OCI-LY3 (cell line): ENCODE results near the gene LAMA3.

ENCODE experiments used
- H2AFZ ChIP-seq: fragments of 200-600, 300-600 bp; shearing (Covaris generic); 2 replicates; pipeline ENCODE4 v1.6.0; 2014; ENCODE audit warnings: antibody characterized with exemption, low read depth, low read length
- H3K27ac ChIP-seq: fragments of 200-600, 300-600 bp; sonication (generic); 2 replicates; pipeline ENCODE4 v1.5.1; 2014; ENCODE audit warnings: mild to moderate bottlenecking, low read length, moderate library complexity, mixed read lengths
- H3K27me3 ChIP-seq: fragments of 200-600, 300-600 bp; sonication (generic); 2 replicates; pipeline ENCODE4 v1.6.1; 2014; ENCODE audit warnings: low read depth, low read length, mixed read lengths
- H3K36me3 ChIP-seq: fragments of 200-600, 300-600 bp; sonication (generic); replicated peaks from 2 replicates; pipeline ENCODE3; 2014; ENCODE audit warnings: low read depth, low read length, mixed read lengths
- H3K4me1 ChIP-seq: fragments of 300-600, 200-600 bp; sonication (generic); 2 replicates; pipeline ENCODE4 v1.6.1; 2014; ENCODE audit warnings: low read length, mixed read lengths
- H3K4me2 ChIP-seq: fragments of 200-600, 300-600 bp; sonication (generic); 2 replicates; pipeline ENCODE4 v1.6.1; 2014; ENCODE audit warnings: low read length, mixed read lengths
- H3K4me3 ChIP-seq: fragments of 300-600, 200-600 bp; sonication (generic); 2 replicates; pipeline ENCODE4 v1.5.1; 2014; ENCODE audit warnings: antibody characterized with exemption, mild to moderate bottlenecking, low read length, moderate library complexity
- H3K79me2 ChIP-seq: fragments of 300-600, 200-600 bp; shearing (Covaris generic); 2 replicates; pipeline ENCODE4 v1.6.1; 2014; ENCODE audit warnings: mild to moderate bottlenecking, low read length, mixed read lengths
- H3K9ac ChIP-seq: fragments of 300-600, 200-600 bp; shearing (Covaris generic); 2 replicates; pipeline ENCODE4 v1.6.0; 2014; ENCODE audit warnings: mild to moderate bottlenecking, low read length, moderate library complexity
- H3K9me3 ChIP-seq: fragments of 200-600, 300-600 bp; shearing (Covaris generic); 2 replicates; pipeline ENCODE4 v1.6.1; 2014; ENCODE audit warnings: low read length, mixed read lengths; ENCODE audit not compliant: insufficient read depth
- H4K20me1 ChIP-seq: fragments of 200-600, 300-600 bp; sonication (generic); 2 replicates; pipeline ENCODE4 v1.6.1; 2016; ENCODE audit warnings: low read length, mixed read lengths; ENCODE audit not compliant: insufficient read depth
- EZH2phosphoT487 ChIP-seq: fragments of 200-600 bp; shearing (Covaris generic); IDR thresholded peaks from 2 replicates; pipeline ENCODE4 v1.6.1; 2018; ENCODE audit warnings: antibody characterized with exemption, mixed run types, low read depth
- TF ChIP-seq, protein P1 (sequence below): fragments of 200-600, 300-600 bp; sonication (generic); IDR thresholded peaks from 2 replicates; pipeline ENCODE4 v1.5.1; 2014; ENCODE audit warnings: antibody characterized with exemption, low read length, low read depth

Gene LAMA3

DNA sequence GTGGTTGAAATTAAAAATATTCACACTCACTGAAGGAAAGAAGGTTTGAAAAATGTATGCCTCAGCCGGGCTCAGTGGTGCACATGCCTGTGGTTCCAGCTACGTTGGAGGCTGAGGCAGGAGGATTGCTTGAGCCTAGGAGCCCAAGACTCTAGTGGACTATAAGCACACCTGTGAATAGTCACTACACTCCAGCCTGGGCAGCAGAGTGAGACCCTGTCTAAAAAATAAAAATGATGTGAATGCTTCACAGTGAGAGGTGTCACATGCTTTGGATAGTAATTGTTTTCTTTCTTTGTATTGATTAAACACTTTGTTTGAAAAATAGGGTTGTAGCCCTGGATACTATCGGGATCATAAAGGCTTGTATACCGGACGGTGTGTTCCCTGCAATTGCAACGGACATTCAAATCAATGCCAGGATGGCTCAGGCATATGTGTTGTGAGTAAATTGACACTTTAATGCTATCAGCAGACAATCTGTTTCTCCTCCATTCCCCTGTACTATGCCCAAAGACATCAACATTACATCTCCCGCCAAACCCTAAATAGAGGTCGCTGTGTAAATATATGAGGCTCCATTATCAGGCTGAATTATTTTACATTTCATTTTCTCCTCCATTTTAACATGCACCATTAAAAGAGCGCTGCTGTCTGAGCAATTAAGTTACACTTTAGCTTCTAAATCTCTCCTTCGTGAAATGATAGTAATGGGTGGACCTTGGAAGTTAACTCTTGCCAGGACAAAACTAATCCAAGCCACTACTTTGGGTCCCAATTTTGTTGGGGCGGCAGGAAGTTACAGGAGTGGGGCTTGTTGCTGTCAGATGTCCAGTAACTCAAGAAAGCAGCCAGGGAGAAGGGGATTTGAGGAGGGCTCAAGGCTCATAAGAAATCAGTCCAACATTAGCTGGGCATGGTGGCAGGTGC lies 187.0 kb downstream of the LAMA3 start:
- Histone ChIP-seq H3K27me3 (peaks cover 39% of the 10 kb centered on the region), H3K4me2 (no peak overlapping the region)

DNA sequence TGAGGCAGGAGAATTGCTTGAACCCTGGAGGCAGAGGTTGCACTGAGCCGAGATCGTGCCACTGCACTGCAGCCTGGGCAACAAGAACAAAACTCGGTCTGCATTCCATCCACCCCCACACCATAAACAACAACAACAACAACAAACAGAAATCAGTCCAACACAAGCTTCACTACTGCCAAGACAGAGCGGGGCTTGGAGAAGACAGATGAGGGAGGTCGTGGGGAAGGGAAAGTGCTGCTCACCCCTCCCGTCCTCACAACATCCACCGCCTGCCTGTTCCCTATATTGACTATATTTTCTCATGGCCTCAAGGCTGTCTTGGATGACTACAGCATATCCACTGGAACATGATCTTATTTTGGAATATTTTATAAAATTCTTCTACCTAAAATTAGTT lies 187.7 kb downstream of the LAMA3 start:
- Histone ChIP-seq H3K27me3 (peaks cover 39% of the 10 kb centered on the region), H3K27ac (no peak overlapping the region), H4K20me1 (no peaks in the 10 kb centered on the region), H3K79me2 (no peaks in the 10 kb centered on the region), H3K9ac (no peak overlapping the region), H3K36me3 (no peaks in the 10 kb centered on the region), H3K4me1 (no peaks in the 10 kb centered on the region), H3K4me2 (no peak overlapping the region), H3K4me3 (no peak overlapping the region), H2AFZ (no peak overlapping the region), H3K9me3 (no peaks in the 10 kb centered on the region)
- TF ChIP-seq EZH2phosphoT487, result no peak
- TF ChIP-seq, protein P1, sequence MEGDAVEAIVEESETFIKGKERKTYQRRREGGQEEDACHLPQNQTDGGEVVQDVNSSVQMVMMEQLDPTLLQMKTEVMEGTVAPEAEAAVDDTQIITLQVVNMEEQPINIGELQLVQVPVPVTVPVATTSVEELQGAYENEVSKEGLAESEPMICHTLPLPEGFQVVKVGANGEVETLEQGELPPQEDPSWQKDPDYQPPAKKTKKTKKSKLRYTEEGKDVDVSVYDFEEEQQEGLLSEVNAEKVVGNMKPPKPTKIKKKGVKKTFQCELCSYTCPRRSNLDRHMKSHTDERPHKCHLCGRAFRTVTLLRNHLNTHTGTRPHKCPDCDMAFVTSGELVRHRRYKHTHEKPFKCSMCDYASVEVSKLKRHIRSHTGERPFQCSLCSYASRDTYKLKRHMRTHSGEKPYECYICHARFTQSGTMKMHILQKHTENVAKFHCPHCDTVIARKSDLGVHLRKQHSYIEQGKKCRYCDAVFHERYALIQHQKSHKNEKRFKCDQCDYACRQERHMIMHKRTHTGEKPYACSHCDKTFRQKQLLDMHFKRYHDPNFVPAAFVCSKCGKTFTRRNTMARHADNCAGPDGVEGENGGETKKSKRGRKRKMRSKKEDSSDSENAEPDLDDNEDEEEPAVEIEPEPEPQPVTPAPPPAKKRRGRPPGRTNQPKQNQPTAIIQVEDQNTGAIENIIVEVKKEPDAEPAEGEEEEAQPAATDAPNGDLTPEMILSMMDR, result no peak

More for the DNA sequence above, 187.0 kb downstream of the LAMA3 start:
- Histone ChIP-seq H3K9me3 (no peaks in the 10 kb centered on the region), H3K4me1 (peaks cover 6% of the 10 kb centered on the region), H3K36me3 (no peaks in the 10 kb centered on the region), H4K20me1 (no peaks in the 10 kb centered on the region), H3K79me2 (no peaks in the 10 kb centered on the region), H2AFZ (no peak overlapping the region), H3K4me3 (no peak overlapping the region), H3K27ac (no peak overlapping the region), H3K9ac (no peak overlapping the region)
- TF ChIP-seq EZH2phosphoT487, result no peak
- TF ChIP-seq, protein P1, result no peak

DNA sequence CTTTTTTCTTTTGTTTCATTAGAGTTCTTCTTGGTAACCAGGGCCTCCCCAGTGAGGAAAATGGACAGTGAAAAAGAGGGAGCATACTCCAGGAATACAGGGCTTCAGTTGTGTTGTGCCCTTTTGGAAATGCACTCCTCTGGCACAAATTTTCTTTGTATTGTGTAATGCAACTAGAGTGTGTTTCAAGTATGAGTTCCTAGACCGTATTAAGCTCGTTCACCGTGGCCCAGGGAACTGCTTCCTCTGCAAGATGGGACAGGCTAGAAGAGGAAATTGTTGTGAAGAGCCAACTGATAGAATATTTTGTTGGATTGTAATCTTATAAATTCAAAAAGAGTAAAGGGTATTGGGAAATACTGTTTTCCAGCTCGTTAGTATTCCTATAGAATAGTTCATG lies 188.1 kb downstream of the LAMA3 start:
- H3K79me2 ChIP-seq, result no peaks in the 10 kb centered on the region
- H2AFZ ChIP-seq, result no peak overlapping the region
- H3K27ac ChIP-seq, result no peak overlapping the region
- H4K20me1 ChIP-seq, result no peaks in the 10 kb centered on the region
- no peak overlapping the region for H3K4me3 ChIP-seq
- peaks cover 36% of the 10 kb centered on the region for H3K27me3 ChIP-seq
- TF ChIP-seq, protein P1, result no peak
- no peak for TF ChIP-seq EZH2phosphoT487
- no peaks in the 10 kb centered on the region for H3K4me1 ChIP-seq
- H3K9ac ChIP-seq, result no peak overlapping the region
- H3K36me3 ChIP-seq, result no peaks in the 10 kb centered on the region
- no peak overlapping the region for H3K4me2 ChIP-seq
- H3K9me3 ChIP-seq, result no peaks in the 10 kb centered on the region

DNA sequence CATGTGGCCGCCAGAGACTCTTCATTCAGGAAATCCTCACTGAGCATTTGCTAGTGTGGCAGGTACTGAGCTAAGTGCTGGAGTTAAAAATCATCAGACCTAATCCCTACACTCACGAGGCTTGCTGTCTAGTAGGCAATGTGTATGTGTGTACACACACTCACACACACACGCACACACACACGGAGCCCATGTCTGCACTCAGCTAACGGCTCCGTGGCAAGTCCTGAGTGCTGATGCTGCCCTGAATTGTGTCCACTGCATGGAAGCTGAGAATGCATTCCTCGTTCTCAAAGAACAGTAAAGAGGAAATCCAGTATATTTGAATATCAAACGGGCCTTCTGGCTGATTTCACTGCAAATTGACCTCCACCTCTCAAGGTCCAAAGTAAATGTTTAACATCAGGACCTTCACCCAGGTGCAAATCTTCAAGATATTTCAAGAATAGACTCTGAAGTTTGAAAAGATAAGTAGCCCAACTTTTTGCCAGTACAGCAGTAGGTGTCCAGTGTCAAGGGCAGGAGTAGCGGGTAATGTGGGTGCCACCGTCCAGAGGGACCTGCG lies 189.2 kb downstream of the LAMA3 start:
- Histone ChIP-seq H3K4me1 (no peaks in the 10 kb centered on the region), H3K9me3 (no peaks in the 10 kb centered on the region), H3K79me2 (no peaks in the 10 kb centered on the region), H3K36me3 (no peaks in the 10 kb centered on the region), H3K27me3 (peaks cover 36% of the 10 kb centered on the region), H2AFZ (no peak overlapping the region), H3K9ac (no peak overlapping the region), H3K27ac (no peak overlapping the region), H3K4me3 (no peak overlapping the region), H3K4me2 (no peak overlapping the region), H4K20me1 (no peaks in the 10 kb centered on the region)
- TF ChIP-seq, protein P1, result no peak
- TF ChIP-seq EZH2phosphoT487, result no peak
